HG02981 (cell line): Measurements from ENCODE around the gene N4BP3.
A peak's percentile ranks its signal among the peaks of the same experiment; 100 is the strongest.
"Not testable (repeated sequence)": the region's sequence is repeated elsewhere in the genome, so short reads cannot be mapped to it uniquely, and the experiment has no call there.

Source experiments
- ATAC-seq: cut with Tn5 transposase; IDR thresholded peaks from one replicate; pipeline ENCODE4 v1.9.1; 2021; ENCODE audit warnings: mild to moderate bottlenecking, moderate library complexity; ENCODE audit not compliant: unreplicated experiment

The N4BP3 gene, protein sequence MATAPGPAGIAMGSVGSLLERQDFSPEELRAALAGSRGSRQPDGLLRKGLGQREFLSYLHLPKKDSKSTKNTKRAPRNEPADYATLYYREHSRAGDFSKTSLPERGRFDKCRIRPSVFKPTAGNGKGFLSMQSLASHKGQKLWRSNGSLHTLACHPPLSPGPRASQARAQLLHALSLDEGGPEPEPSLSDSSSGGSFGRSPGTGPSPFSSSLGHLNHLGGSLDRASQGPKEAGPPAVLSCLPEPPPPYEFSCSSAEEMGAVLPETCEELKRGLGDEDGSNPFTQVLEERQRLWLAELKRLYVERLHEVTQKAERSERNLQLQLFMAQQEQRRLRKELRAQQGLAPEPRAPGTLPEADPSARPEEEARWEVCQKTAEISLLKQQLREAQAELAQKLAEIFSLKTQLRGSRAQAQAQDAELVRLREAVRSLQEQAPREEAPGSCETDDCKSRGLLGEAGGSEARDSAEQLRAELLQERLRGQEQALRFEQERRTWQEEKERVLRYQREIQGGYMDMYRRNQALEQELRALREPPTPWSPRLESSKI

DNA sequence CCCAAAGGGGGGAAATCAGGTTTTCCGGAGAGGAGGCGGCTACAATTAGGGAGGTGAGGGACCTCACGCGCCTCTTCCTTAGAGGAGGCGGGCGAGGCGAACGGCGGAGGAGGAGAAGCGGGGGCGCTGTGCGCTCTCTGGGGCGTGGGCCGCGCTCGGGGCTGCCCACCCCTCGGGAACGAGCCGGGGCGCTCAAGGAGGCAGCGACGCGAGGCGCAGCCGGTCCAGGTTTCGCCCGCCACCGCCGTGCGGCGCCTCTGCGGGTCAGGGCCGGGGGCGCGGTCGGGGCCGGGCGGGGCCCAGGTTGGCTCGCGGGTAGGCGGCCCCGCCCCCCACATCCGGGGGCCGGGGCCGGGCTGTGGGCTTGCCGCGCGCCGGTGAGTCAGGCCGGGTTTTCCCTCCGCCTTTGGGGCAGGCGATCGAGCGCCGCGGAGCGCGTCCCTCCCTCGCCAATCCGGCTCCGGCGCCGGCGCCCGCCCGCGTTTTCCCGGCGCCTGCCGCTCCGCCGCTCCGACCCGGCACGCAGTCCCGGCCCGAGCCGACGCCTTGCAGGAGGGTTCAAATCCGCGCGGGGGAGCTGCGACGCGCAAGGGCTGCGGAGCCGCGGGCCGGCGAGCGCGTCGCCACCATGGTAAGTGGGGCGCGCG lies at the start of gene N4BP3:
Gene N4BP3 (plus strand): TSS at position 392 of the 647 bp plus-strand sequence. CDS start 6,052 bp downstream, outside the sequence.
- peak; percentile 55 for ATAC-seq

DNA sequence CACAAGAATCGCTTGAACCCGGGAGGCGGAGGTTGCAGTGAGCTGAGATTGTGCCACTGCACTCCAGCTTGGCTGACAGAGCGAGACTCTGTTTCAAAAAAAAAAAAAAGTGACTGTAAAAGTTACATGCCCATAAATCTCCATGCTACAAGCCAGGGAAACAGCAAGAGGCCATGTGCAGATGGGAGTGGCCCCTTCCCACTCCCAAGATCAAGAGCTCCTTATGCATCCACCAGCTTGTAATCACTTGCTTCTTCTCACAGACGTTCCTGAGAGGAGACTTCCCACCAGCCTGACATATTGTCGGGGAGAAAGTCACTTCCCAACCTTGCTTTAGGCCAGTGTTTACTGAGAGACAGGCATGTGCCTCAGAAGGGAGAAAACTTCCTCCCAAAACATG lies 45.6 kb upstream of the N4BP3 start:
- no peak for ATAC-seq

DNA sequence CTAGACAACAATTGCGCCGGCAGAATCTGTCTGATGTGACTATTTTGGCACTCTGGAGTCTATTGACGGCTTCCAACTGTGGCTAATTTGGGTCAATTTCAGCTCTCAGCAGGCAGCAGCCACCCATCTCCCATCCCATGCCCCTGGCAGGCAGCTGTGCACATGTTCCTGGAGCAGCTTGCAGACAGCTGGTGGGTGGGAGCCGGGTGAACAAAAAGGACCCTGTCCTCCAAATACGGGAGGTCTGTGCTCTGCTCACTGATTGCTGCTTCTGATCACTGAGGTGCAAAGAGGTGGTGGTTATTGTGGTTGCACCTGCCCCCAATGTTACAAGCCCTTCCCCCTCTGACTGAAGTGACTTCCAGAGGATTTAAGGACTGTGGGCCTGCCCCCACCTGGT lies 45.0 kb upstream of the N4BP3 start:
- ATAC-seq, result no peak

DNA sequence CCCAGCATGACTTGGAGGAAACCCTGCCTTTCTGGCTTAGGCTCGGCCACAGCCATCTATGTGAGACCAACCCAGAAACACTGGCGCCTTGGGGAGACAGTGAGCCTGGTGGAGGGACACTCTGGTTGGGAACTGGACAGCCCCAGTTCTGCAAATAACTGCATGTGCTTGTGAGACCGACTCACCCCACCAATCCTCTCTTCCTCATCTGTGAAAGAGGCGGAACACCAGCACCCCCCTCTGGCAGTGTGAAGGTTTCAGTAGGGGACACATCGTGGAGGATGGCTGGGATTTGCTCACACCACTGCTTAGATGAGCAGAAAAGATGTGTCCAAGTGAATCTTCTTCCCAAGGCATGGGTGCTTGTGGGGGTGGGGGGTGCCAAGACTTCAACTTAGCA lies 43.4 kb upstream of the N4BP3 start:
- no peak for ATAC-seq

DNA sequence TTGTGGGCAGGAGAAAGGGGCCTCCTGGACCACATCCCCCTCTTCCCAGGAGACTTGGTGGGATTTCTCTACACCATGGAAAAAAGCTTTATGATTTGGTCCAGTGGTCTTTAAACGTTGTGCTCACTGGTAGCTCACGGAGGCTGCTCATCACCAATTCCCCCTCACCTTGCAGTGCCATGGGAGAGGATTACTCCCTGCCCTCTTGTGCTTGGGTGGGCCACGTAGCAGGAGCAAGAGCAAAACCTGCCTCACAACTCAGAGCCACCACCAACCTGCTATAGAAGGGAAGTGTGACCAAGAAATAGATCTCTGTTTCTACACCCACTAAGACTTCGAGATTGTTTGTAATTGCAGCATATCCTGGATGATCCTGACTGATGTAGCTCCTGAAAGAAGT lies 42.2 kb upstream of the N4BP3 start:
- no peak for ATAC-seq

DNA sequence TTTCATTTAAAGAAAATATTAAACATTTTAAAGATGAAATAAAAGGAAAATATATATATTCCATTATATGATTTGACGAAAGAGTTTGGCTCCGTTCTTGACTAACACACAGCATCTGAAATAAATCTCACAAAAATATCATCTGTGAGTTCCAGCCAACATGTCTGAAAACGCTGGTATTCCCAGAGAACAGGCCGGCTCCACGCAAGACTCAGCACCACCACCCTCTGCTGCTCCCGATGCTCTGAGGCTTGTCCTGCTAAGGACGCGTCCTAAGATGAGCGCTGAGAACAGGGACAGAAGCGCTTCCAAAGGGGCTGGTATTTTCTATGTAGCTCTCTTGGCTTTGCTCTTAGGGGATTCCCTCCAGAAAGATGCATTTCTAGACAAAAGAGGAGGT lies 40.6 kb upstream of the N4BP3 start:
- no peak for ATAC-seq

DNA sequence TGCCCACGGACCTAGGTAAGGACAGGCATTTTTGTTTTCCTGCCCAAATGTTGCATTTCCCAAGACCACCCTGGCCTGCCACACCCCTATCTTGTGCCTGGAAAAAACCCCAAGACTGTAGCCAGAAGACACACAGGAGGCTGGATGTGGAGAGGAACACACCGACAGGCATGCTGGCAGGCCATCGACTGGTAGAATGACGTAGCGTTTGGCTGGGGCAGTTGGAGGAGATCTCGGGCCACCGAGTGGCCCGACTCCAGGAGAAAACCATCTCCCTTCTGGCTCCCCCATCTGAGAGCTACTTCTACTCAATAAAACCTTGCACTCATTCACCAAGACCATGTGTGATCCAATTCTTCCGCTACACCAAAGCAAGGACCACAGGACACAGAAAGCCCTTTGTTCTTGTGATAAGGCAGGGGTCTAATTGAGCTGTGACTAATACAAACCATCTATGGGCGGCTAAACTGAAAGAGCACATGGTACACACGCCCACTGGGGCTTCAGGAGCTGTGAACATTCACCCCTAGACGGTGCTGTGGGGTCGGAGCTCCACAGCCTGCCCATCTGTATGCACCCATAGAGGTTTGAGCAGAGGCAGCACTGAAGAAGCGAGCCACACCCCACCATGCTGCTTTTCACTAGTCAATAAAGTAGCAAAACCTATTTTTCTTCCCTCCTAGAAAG lies 38.9 kb upstream of the N4BP3 start:
- ATAC-seq, result no peak

DNA sequence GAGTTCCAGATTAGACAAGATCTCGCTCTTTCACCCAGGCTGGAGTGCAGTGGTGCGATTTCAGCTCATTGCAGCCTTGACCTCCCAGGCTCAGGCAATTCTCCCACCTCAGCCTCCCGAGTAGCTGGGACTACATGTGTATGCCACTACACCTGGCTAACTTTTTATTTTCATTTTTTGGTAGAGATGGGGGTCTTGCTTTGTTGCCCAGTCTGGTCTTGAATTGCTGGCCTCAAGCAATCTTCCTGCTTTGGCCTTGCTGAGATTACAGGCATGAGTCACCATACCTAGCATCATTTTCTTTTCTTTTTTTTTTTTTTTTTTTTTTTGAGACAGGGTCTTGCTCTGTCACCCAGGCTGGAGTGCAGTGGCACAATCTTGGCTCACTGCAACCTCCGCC lies 36.4 kb upstream of the N4BP3 start:
- ATAC-seq, result not testable (repeated sequence)

DNA sequence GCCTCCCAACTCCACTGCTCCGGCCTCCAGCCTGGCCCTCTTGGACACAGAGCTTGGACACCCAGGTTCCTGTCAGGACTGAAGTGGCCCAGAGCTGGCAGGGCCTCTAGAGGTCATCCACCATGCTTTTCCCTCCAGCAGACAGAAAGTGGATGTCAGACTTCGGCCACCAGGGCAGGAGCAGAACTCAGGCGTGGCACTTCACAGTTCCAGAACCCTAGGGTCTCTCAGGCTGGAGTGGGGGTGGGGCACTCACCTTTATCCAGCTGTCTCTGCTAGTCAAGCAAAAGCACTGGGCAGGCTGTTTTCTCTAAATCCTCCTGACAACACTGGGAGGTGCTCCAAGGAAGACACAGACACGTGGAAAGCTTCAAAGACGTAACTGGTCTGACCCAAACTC lies 35.6 kb upstream of the N4BP3 start:
- no peak for ATAC-seq

DNA sequence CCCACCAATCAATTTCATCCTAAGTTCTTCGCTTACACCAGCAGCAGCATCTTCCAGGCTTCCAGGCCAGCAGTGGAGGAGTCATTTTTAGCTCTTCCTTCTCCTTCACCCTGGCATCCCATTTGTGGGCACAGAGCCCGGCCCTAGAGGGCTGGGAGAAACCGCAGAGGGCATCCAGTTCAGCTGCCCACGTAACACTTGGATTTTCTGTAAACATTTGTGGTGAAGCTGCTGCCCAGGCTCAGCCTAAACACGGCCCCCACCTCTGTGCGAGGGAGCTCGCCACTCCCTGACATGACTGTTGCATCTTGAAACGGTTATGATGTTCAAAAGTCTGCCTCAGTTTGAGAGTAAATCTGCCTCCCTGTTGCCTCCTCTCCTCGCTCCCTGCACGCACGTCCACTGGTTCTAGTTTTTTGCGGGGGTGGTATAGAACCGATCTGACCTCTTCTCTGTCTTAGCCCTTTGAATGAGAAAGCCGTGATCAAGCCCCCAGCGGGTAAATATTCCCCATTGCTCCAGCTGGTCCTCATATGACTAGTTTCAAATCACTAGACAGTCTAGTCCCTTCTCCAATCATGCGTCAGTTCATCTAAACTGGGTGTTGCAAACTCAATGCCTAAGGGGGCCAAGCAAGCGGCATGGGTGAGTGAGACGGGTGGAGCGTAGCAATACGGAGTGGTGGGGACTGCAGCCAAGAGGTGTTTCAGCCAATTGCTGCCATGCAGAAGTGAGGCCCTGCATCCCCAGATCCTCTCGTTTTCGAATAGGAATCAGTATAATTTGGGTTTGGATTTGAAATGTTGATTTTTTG lies 34.9 kb upstream of the N4BP3 start:
- no peak for ATAC-seq

DNA sequence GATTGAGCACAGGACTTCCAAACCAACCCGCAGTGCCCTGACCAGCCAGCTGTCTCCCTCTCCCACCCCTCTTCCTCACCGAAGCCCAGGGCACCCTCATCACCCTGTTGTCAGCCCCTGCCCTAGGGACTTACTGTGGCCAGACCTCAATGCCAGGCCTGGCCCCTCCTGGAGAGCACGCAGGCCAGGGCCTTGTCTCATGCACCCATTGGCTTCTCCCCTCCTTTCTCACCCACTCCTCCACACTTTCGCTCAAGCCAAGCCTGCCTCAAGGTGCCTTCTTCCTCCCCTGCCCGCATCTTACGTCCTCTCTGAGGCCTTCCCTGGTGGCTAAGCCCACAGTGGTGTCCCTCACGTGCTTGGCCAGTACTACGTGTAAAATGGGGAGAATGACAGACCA lies 33.3 kb upstream of the N4BP3 start:
- ATAC-seq, result no peak

DNA sequence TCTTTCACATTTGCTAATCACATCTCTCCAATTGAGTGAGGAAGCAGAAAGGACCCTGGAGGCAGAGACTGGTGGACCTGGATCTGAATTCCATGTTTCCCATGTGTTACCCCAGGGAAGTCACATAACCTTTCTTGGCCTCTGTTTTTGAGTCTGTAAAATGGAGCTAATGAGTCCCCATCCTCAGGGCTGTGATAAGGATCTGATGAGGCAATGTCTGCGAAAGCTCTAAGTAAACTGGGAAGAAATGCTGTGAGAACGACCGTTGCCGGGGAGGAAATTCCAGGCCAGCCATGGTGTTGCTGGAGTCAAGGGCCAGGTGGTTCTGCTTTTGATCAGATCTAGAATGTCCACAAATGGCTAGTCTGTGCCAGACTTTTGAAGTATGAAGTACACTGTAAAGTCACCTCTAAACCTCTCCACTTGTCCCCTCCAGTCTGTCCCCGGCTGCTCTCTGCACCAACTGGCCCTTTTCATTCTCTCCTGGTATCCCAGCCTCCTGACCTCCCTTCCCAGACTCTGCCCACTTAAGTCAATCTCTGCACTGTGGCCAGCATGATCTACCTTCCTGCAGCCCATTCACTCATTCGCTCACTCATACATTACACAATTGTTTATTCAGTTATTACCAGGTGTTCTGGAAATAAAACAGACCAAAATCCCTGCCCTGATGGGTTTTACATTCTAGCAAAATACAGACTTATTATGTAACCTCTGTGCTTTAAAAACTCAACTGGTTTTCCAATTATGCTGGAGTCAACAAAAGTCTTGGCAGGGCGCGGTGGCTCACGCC lies 32.5 kb upstream of the N4BP3 start:
- ATAC-seq, result no peak

DNA sequence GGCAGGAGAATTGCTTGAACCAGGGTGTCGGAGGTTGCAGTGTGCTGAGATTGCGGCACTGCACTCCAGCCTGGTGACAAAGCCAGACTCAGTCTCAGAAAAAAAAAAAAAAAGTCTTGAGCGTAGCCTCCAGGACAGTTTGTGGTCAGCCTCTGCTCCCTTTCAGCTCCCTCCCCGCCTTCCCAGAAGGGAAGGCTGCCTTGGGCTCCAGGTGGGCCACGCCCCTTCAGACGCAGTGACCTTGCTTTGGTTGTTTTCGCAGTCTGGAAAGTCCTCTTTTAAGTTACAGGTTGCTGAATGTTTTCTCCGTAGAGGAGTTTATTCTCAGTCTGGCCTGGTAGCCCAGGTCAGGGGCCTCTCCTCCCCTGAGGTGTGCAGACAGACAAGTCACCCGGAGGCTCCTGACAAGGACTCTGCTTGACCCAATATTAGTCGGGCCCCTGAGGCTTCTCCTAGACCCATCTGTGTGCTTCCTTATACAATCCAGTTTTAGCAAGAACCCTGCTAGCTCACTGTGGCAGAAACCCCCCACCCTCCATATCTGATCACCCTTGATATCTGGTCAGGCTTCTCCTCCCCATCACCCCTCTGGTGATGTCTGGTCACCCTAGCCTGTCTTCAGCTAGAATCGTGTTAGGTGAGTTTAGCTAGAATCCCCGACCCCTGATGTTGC lies 31.6 kb upstream of the N4BP3 start:
- no peak for ATAC-seq

DNA sequence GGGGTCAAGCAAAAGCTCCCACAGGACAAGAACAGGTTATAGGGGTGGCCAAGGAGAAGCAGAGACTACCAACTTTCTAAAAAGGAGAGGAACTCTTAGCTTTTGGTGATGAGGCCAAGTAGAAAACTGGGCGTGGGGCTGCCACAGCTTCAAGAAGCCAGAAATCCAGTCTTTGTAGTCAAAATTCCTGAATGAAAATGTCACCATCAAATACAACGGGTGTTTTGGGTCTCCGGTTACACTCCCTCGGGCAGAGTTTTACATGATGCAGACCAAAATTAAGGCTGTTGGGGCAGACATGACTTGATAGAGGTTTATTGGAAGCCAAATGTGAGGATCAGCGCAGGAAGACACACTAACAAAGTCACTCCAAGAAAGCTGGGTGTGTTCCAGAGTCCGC lies 29.4 kb upstream of the N4BP3 start:
- no peak for ATAC-seq

DNA sequence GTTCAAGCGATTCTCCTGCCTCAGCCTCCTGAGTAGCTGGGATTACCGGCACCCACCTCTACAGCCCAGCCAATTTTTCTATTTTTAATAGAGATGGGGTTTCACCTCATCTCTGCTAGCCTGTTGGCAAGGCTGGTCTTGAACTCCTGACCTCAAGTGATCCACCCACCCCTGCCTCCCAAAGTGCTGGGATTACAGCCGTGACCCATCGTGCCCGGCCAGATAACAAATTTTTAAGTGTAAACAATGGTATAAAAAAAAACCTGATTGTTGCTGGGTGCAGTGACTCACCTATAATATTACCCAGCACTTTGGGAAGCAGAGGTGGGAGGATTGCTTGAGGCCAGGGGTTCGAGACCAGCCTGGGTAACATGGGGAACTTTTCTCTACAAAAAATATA lies 28.0 kb upstream of the N4BP3 start:
- no peak for ATAC-seq

DNA sequence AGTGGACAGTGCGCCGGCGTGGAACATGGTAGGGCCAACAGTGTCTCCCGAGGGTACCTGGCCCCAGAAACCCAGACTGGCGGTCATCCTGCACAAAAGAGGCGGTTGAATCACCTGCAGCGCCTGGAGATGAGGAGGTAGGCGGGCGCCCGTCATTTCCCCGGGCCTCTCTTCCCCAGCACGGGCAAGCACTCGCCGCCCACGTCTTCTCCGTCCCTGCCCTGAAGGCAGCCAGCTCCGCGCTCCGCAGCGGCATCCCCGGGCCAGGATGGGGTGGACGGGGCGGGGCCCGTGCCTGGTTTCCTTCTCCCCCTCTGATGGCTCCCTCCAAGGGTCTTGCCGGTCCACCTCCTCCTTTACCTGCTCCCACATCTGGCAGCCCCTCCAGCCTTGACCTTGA lies 27.1 kb upstream of the N4BP3 start:
- no peak for ATAC-seq

DNA sequence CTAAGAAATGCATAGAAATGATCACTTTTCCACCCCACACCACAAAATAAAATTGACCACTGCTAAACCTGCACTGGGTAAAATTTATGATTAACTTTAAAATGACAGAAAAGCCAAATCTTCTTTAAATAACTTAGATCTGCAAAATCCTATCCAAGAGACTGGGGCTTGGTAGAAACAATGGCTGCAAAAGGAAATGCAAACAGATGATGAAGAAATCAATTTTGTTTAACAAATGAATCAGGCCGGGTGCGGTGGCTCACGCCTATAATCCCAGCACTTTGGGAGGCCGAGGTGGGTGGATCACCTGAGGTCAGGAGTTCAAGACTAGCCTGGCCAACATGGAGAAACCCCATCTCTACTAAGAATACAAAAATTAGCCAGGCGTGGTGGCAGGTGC lies 26.1 kb upstream of the N4BP3 start:
- not testable (repeated sequence) for ATAC-seq

DNA sequence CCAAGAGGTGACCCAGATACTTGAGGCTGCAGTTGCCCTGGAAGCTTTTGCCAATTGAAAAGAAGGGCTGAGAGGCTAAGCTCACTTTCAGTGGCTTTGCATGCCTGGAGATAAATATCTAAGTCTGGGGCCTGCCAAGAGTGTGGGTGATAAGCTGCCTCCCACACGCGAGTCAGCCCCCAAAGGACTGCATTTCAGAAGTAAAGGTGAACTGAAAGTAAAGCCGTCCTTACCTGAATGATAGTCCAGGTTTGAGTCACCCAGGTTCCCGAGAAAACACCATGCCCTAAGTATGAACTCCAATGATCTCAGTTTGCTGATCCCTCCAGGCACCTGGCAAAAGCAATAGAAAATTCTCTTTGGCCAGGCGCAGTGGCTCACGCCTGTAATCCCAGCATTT lies 22.5 kb upstream of the N4BP3 start:
- ATAC-seq, result no peak

DNA sequence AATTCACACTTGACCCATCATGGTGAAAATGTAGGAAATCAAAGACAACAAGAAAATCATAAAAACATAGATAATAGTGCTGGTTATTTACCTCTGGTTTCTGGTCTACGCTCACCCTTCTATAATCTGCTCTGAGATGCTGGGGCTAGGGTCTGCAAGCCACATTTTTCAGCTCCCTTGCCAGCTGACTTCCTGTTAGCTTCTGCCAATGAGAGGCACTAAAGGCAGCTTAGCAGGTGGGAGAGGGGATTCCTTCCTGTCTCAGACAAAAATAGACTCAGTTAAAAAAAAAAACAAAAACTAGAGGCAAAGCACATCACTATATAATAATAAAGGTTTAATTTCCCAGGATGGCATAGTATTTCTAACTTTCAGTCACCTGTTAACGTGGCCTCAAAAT lies 20.2 kb upstream of the N4BP3 start:
- ATAC-seq, result no peak

DNA sequence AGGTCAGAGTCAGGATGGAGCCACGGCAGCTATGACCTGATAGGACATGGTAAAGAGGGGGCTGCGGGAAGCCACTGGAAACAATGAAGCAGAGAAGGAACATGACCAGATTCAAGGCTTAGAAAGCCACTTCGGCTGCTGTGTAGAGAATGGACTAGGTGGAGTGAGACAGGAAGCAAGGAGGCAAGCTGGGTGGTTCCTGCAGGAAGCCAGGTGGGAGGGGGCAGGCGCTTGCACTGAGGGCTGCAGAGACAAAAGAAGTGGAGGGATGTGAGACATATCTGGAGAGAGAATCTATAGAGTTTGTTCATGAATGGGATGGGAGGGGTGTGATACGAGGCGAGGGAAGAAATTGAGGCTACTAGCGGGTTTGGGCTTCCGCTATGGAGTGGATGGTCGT lies 19.0 kb upstream of the N4BP3 start:
- no peak for ATAC-seq
